NCI-H2081 treated with DMSO at 0.1 percent for 48 hours (cell line): ENCODE results near the gene IQGAP2.

ENCODE experiments used
- DNase-seq: peaks from one replicate; lab custom pipeline; 2025; lab: John Stamatoyannopoulos, UW

IQGAP2 gene

DNA sequence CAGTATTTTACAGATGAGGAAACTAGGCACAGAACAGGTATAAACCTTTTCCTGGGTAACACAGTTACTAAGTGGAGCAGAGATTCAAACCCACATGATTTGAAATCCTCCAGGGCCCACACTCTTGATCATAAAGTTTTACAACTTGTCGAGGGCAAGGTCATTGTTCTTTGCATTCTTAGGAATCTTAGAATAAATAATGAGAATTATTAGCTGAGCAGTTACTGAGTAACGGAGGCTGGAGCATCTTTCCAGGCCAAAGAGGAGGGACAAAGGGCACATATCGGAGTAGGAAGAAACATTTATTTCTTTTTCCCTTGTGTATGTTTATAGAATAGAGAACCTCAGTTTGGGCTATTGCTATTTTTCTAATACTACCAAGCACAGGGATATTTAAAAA, 285.8 kb downstream of the IQGAP2 start:
- no peak for DNase-seq

GRCh38 chr5:76689321-76690036, 286.4 kb downstream of the IQGAP2 start:
- DNase-seq = no peak

DNA sequence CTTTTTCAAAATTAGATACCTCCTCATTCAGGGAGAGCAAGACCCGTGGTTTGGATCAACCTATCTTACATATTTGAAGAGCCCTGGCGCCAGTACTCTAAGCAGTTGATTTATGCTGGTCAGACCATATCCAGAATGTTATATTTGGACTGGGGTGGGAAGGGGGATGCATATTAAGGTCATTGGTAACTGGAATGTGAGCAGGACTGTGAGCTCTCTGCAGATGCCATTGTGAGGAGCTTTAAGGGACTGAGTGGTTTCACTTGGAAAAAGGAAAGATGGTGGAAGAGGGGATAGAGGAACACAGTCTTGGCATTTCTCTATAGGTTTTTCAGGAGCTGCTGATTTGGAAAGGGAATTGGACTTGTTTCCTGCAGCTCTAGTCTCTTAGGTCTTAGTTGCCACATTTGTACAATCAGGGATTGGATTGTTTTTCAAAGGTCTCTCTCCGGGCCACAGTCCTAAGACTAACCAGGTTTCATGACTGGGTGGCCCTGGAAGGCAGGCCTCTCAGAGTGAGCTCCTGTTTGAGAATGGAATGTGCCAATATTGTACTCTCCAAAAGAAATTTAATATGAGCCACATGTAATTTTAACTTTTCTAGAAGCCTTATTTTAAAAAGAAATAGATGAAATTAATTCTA, 287.1 kb downstream of the IQGAP2 start:
- no peak for DNase-seq

DNA sequence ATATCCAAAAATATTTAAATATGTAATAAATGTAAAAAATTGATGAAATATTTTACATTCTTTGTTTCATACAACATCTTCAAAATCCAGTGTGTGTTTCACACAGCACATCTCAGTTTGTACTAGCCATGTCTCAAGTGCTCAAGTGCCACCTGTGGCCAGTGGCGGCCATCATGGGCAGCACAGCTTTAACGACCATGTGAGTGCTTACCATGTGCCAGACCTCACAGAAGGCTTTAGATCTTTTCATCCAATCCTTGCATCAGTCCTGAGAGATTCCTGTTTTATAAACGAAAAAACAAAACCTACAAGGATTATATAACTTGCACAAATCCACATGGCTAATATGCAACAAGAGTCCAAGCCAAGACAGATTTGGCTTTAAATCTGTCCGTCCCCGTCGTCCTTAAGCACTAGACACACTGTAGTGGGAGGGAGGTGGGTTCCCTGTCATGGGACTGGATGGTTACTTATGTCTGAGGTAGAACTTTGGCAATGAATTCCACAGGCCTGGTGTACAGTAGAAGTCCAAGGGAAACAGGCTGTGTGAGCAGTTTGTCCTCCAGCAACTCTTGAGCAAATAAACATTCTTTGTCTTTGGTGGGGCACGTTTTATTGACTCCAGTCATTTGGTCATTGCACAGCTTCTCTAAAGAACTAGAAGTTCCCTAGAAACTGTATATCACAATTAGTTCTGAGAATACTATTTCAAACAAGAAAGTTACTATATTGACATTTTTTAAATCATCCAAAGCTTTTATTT, 287.8 kb downstream of the IQGAP2 start:
- DNase-seq = no peak

- DNase-seq = no peak
Measured at GRCh38 chr5:76691467-76692273, 288.6 kb downstream of the IQGAP2 start.

DNA sequence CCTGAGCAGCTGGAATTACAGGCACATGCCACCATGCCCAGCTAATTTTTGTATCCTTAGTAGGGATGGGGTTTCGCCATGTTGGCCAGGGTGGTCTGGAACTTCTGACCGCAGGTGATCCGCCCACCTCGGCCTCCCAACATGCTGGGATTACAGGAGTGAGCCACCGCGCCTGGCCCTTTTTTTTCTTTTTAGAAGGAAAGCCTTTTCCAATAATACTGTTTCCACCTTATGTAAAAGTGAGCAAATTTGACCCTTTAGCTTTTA, 289.1 kb downstream of the IQGAP2 start:
- no peak for DNase-seq

GRCh38 chr5:76692651-76693050, 289.6 kb downstream of the IQGAP2 start:
- no peak for DNase-seq

DNA sequence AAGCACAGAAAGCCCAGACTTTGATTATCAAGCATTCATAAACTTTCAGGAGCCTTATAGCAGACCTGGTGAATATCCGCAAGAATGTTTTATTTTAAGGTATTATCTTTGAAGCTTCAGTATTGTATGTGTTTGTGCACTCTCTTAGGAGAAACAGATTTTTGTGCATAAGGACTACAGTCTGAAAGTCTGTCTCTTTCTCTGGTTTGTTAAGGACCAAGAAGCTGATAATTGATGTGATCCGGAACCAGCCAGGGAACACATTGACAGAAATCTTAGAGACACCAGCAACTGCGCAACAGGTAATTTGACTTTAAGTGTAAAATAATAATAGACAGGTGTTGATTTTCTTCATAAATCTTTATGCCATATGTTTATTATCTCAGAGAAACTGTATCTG, 290.1 kb downstream of the IQGAP2 start:
- DNase-seq = no peak

DNA sequence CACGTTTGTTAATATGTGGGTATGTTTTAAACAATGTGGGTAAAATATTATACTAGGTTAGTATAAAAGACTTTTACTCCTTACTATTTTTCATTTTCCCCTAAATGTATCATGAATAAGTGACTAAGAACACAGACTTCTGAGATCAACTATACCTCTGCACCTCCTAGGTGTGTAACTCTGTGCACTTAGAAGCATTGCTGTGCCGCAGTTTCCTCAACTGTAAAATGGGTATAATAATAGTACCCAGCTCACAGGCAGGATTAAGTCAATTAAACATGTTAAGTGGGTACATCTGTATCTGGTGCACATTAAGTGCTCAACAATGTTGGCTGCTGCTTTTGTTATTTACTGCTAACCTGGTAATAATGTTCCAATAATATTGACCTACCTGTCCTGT, 291.2 kb downstream of the IQGAP2 start:
- DNase-seq = no peak

- DNase-seq = no peak
Measured at GRCh38 chr5:76695346-76695745, 292.3 kb downstream of the IQGAP2 start.

DNA sequence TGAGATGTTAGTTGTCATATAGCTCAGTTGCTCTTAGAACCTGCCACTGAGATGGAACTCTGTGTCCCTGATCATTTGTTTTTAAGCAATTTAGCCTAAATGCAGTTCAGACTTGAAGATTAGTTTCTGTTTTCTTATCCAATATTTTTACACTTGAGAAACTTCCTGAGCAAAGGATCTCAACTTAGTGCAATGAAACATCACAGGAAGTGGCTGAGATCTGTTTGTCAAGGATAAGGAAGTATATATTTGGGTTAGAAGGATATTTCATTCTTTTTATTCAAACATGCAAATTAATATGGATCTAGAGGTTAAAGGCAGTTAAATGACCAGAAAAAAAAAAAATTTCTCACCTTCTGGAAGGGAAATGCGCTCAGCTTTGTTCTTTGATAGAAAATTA, 293.2 kb downstream of the IQGAP2 start:
- no peak for DNase-seq

- DNase-seq = no peak
Measured at GRCh38 chr5:76697670-76698069, 294.6 kb downstream of the IQGAP2 start.

GRCh38 chr5:76700571-76700970, 297.5 kb downstream of the IQGAP2 start:
- no peak for DNase-seq

DNA sequence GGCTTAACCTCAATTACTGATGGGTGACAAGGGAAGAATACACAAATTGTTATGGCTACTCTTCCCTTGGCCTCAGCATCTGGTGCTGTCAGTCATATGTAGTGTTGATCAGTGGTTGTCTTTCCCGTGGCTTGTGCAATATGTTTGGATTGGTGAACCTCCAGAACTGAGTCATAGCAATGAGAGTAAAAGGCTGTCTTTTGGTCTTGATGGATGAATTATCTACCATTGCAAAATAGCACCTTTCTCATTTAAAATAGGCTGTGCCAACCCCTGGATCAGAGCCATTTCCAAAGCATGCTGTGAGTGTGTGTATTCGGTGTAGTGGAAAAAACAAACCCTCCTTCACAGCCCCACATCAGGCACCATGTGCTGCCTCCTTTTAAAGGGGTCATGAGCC, 298.2 kb downstream of the IQGAP2 start:
- DNase-seq = no peak

DNA sequence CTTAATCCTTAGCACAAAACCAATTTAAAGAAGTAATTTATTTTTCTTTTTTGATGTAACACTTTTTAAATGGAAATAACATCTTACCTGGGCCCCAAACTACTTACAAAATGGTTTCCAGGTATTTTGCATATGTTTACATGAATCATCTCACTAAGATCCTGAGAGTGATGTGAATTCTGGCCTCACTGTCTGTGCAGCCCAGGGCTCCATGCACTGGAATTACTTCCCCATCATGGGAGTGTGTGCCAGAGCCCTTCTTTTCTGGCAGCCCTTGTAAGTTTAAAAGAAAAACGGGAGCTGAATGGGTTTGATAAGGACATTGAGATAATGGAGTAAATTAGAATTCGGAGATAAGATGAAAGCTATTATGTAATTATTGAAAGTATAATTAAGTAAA, 300.6 kb downstream of the IQGAP2 start:
- DNase-seq = no peak

DNA sequence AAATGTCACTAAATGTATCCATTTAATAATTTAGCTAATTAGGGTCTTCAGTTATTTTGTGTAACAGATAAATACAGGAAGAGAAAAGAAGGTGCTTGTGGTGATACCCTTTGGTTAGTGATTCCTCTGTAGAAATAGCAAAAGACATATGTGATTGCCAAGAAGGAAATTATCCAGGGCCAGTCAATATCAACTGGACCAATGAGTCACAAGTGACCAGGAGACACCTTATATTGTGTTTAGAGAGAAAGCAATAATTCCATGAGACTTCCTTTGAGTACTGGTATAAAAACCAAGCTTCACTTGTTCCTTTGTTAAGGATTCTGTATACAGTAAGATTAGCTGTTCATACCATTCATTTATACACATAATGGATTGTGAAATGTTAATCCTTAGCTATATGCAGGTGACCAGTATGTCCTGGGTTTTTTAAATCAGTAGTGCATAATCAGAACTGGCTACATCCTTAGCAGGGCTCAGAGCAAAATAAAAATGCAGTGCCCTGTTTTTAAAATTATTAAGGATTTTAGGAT, 301.1 kb downstream of the IQGAP2 start:
- DNase-seq = no peak

GRCh38 chr5:76705574-76705973, 302.5 kb downstream of the IQGAP2 start:
- DNase-seq = no peak

- no peak for DNase-seq
Measured at GRCh38 chr5:76709762-76710161, 306.7 kb downstream of the IQGAP2 start.

GRCh38 chr5:76710991-76711390, 307.9 kb downstream of the IQGAP2 start:
- no peak for DNase-seq

DNA sequence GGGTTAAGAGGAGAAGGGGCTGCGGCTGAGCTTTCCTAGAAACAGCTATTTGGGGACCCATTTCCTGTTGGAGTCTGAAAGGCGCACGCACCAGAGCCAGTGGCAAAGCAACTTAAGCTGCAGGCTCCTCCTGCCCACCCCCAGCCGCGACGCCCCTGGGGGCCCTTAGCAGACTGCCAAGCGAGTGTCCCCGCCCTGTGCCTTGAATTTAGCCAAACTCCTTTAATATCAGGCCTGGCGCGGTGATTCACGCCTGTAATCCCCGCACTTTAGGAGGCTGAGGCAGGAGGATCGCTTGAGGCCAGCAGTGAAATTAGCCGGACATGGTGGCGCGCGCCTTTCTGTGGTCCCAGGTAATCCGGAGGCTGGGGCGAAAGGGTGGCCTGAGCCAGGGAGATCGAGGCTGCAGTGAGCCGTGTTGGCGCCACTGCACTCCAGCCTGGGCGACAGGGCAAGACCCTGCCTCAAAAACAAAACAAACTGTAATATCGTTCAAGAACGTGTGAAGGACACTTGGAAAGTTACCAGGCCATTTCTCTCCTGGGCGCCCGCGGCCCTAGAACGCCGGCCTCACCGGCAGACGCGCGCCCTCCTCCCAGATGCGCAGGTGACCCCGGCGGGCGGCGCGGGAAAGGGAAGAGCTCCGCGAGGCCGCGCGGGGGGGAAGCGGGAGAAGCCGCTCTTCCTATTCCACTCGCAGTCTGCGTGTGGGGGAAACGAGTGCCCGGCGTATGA, 311.8 kb downstream of the IQGAP2 start:
- no peak for DNase-seq

DNA sequence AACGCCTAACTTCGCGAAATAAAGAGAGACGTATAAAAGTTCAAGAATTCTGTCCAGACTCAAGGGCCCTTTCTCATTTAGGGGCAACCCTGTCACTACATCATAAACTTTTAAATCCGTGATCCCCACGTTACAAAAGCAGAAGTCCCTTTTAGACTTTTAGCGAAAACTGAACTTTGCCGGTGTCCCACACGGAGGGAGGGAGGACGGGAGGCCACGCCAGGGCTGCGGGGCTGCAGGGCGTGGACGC, 312.3 kb downstream of the IQGAP2 start:
- DNase-seq = no peak
